HEK293 (cell line): ENCODE measurements around the gene PRDM13.

Experiments
- CTCF ChIP-seq: fragments of 450-650 bp; formaldehyde crosslinking; IDR thresholded peaks from 2 replicates; pipeline ENCODE4 v1.5.1; 2016; ENCODE audit warnings: missing biosample characterization, missing genetic modification characterization
- ELK4 ChIP-seq: IDR thresholded peaks from 2 replicates; pipeline ENCODE4 v1.6.1; 2011; ENCODE audit warnings: mild to moderate bottlenecking, low read depth, low read length, borderline replicate concordance
- HOXA7 ChIP-seq: sonication (generic); formaldehyde crosslinking; IDR thresholded peaks from 2 replicates; pipeline ENCODE4 v1.8.1; 2022; ENCODE audit warnings: missing genetic modification reagents, borderline replicate concordance
- REST ChIP-seq: fragments of 450-650 bp; formaldehyde crosslinking; IDR thresholded peaks from 2 replicates; pipeline ENCODE4 v1.5.1; 2016; ENCODE audit warnings: missing biosample characterization, missing genetic modification characterization
- SP2 ChIP-seq: fragments of 450-650 bp; formaldehyde crosslinking; IDR thresholded peaks from 2 replicates; pipeline ENCODE4 v1.5.1; 2016; ENCODE audit warnings: missing biosample characterization, missing genetic modification characterization
- TRIM28 ChIP-seq: IDR thresholded peaks from 2 replicates; pipeline ENCODE4 v1.6.1; 2011; ENCODE audit warnings: low read length, control low read depth, borderline replicate concordance
- TSHZ1 ChIP-seq: fragments of 450-650 bp; formaldehyde crosslinking; IDR thresholded peaks from 2 replicates; pipeline ENCODE4 v1.5.1; 2016; ENCODE audit warnings: missing biosample characterization, missing genetic modification characterization, borderline replicate concordance
- ZBTB21 ChIP-seq: fragments of 450-650 bp; formaldehyde crosslinking; IDR thresholded peaks from 2 replicates; pipeline ENCODE4 v1.5.1; 2017; ENCODE audit warnings: missing biosample characterization, missing genetic modification characterization
- ZFP69B ChIP-seq: fragments of 450-650 bp; formaldehyde crosslinking; IDR thresholded peaks from 2 replicates; pipeline ENCODE4 v1.5.1; 2016; ENCODE audit warnings: missing biosample characterization, missing genetic modification characterization
- ZNF155 ChIP-seq: fragments of 450-650 bp; formaldehyde crosslinking; IDR thresholded peaks from 2 replicates; pipeline ENCODE4 v1.5.1; 2016; ENCODE audit warnings: missing biosample characterization, missing genetic modification characterization
- ZNF2 ChIP-seq: fragments of 450-650 bp; formaldehyde crosslinking; IDR thresholded peaks from 2 replicates; pipeline ENCODE4 v1.5.1; 2016; ENCODE audit warnings: missing biosample characterization, missing genetic modification characterization
- ZNF292 ChIP-seq: fragments of 450-650 bp; formaldehyde crosslinking; IDR thresholded peaks from 2 replicates; pipeline ENCODE4 v1.5.1; 2016; ENCODE audit warnings: low read depth, missing biosample characterization, missing genetic modification characterization, borderline replicate concordance
- ZNF335 ChIP-seq: fragments of 450-650 bp; formaldehyde crosslinking; conservative IDR thresholded peaks from 2 replicates; pipeline ENCODE4 v1.5.1; 2016; ENCODE audit warnings: missing biosample characterization, missing genetic modification characterization
- ZNF350 ChIP-seq: fragments of 450-650 bp; formaldehyde crosslinking; IDR thresholded peaks from 2 replicates; pipeline ENCODE4 v1.5.0; 2017; ENCODE audit warnings: missing biosample characterization, mild to moderate bottlenecking, missing genetic modification characterization

- TF ChIP-seq CTCF (tag by site-specific recombination) (no peak), ZNF335 (tag by site-specific recombination) (no peak), TSHZ1 (tag by site-specific recombination) (no peak), ZFP69B (tag by site-specific recombination) (no peak), REST (tag by site-specific recombination) (no peak), SP2 (no peak), ZNF292 (no peak), ZNF2 (tag by site-specific recombination) (no peak), ELK4 (no peak), TRIM28 (no peak), ZBTB21 (tag by site-specific recombination) (no peak), ZNF350 (tag by site-specific recombination) (no peak), HOXA7 (CRISPR knock-in tag) (no peak), ZNF155 (tag by site-specific recombination) (no peak)
Observed at GRCh38 chr6:99563056-99563723, 43.4 kb upstream of the PRDM13 start.
